NT2/D1 (cell line): ENCODE results near the gene RPTOR.

Source experiments
- DNase-seq: peaks from one replicate; pipeline ENCODE4 v3.0.0-alpha.2; 2011; ENCODE audit warnings: low read depth, low spot score
- H3K27me3 ChIP-seq: 2 replicates; pipeline ENCODE4 v1.6.0; 2011; ENCODE audit warnings: mild to moderate bottlenecking; ENCODE audit not compliant: insufficient read length, insufficient read depth
- H3K36me3 ChIP-seq: 2 replicates; pipeline ENCODE4 v1.6.1; 2011; ENCODE audit warnings: mild to moderate bottlenecking, low read length, mixed read lengths; ENCODE audit not compliant: insufficient read depth, insufficient read length
- H3K4me1 ChIP-seq: 2 replicates; pipeline ENCODE4 v1.5.1; 2011; ENCODE audit not compliant: insufficient read depth, insufficient read length
- H3K4me3 ChIP-seq: 2 replicates; pipeline ENCODE4 v1.5.1; 2011; ENCODE audit warnings: low read depth; ENCODE audit not compliant: insufficient read length
- H3K9ac ChIP-seq: 2 replicates; pipeline ENCODE4 v1.6.0; 2011; ENCODE audit warnings: low read depth; ENCODE audit not compliant: insufficient read length
- H3K9me3 ChIP-seq: 2 replicates; pipeline ENCODE4 v1.5.1; 2011; ENCODE audit warnings: mild to moderate bottlenecking, low read length; ENCODE audit not compliant: insufficient read depth
- SUZ12 ChIP-seq: IDR thresholded peaks from 2 replicates; pipeline ENCODE4 v1.6.1; 2011; ENCODE audit not compliant: insufficient read length, insufficient read depth; ENCODE audit errors: extremely low read depth
- YY1 ChIP-seq: IDR thresholded peaks from 2 replicates; pipeline ENCODE4 v1.6.1; 2011; ENCODE audit not compliant: insufficient read length, insufficient read depth
- ZNF274 ChIP-seq: IDR thresholded peaks from 2 replicates; pipeline ENCODE4 v1.6.1; 2011; ENCODE audit warnings: mild to moderate bottlenecking, low read depth, low read length

The RPTOR gene

GRCh38 chr17:80783486-80783885 is 238.8 kb downstream of the RPTOR start:
- peaks cover 8% of the 10 kb centered on the region for H3K4me1 ChIP-seq
- no peak overlapping the region for H3K4me3 ChIP-seq
- H3K36me3 ChIP-seq = peaks cover 17% of the 10 kb centered on the region

GRCh38 chr17:80783971-80784370 is 239.3 kb downstream of the RPTOR start:
- no peaks in the 10 kb centered on the region for H3K27me3 ChIP-seq
- H3K4me3 ChIP-seq = no peak overlapping the region
- no peak for TF ChIP-seq YY1
- no peak for TF ChIP-seq ZNF274
- peaks cover 12% of the 10 kb centered on the region for H3K36me3 ChIP-seq
- peaks cover 8% of the 10 kb centered on the region for H3K4me1 ChIP-seq
- H3K9ac ChIP-seq = no peak overlapping the region
- DNase-seq = no peak
- H3K9me3 ChIP-seq = no peaks in the 10 kb centered on the region

More at GRCh38 chr17:80783486-80783885, 238.8 kb downstream of the RPTOR start:
- Histone ChIP-seq H3K9ac (no peak overlapping the region), H3K9me3 (no peaks in the 10 kb centered on the region), H3K27me3 (no peaks in the 10 kb centered on the region)
- TF ChIP-seq SUZ12 = no peak
- TF ChIP-seq YY1 = no peak
- no peak for TF ChIP-seq ZNF274
- DNase-seq = no peak

GRCh38 chr17:80785477-80786178 is 241.0 kb downstream of the RPTOR start:
- Histone ChIP-seq H3K4me1 (peaks cover 11% of the 10 kb centered on the region), H3K27me3 (no peaks in the 10 kb centered on the region)
- TF ChIP-seq YY1 (no peak), SUZ12 (no peak), ZNF274 (no peak)

GRCh38 chr17:80786470-80786869 is 241.8 kb downstream of the RPTOR start:
- Histone ChIP-seq H3K9me3 (no peaks in the 10 kb centered on the region), H3K9ac (no peak overlapping the region), H3K4me3 (no peak overlapping the region), H3K4me1 (peaks cover 11% of the 10 kb centered on the region), H3K27me3 (no peaks in the 10 kb centered on the region), H3K36me3 (no peaks in the 10 kb centered on the region)
- DNase-seq = no peak
- TF ChIP-seq ZNF274 (no peak), SUZ12 (no peak), YY1 (no peak)

More at GRCh38 chr17:80785477-80786178, 241.0 kb downstream of the RPTOR start:
- H3K9me3 ChIP-seq = no peaks in the 10 kb centered on the region
- no peak for DNase-seq
- H3K4me3 ChIP-seq = no peak overlapping the region
- no peaks in the 10 kb centered on the region for H3K36me3 ChIP-seq
- H3K9ac ChIP-seq = no peak overlapping the region

GRCh38 chr17:80786887-80787286 is 242.2 kb downstream of the RPTOR start:
- Histone ChIP-seq H3K9me3 (no peaks in the 10 kb centered on the region), H3K9ac (no peak overlapping the region), H3K4me1 (peaks cover 7% of the 10 kb centered on the region), H3K4me3 (no peak overlapping the region), H3K27me3 (no peaks in the 10 kb centered on the region), H3K36me3 (no peaks in the 10 kb centered on the region)
- no peak for TF ChIP-seq YY1
- TF ChIP-seq SUZ12 = no peak
- no peak for TF ChIP-seq ZNF274
- no peak for DNase-seq

GRCh38 chr17:80787881-80788280 is 243.2 kb downstream of the RPTOR start:
- TF ChIP-seq ZNF274 = no peak
- TF ChIP-seq SUZ12 = no peak
- TF ChIP-seq YY1 = no peak
- H3K4me3 ChIP-seq = no peak overlapping the region
- H3K9ac ChIP-seq = no peak overlapping the region
- peaks cover 3% of the 10 kb centered on the region for H3K4me1 ChIP-seq
- no peaks in the 10 kb centered on the region for H3K36me3 ChIP-seq
- DNase-seq = no peak
- no peaks in the 10 kb centered on the region for H3K9me3 ChIP-seq
- H3K27me3 ChIP-seq = no peaks in the 10 kb centered on the region

GRCh38 chr17:80789356-80789902 is 244.8 kb downstream of the RPTOR start:
- no peak overlapping the region for H3K9ac ChIP-seq
- H3K9me3 ChIP-seq = no peaks in the 10 kb centered on the region
- TF ChIP-seq ZNF274 = no peak
- no peak overlapping the region for H3K4me3 ChIP-seq
- no peak for DNase-seq
- H3K36me3 ChIP-seq = peaks cover 5% of the 10 kb centered on the region
- peaks cover 3% of the 10 kb centered on the region for H3K4me1 ChIP-seq
- H3K27me3 ChIP-seq = no peaks in the 10 kb centered on the region
